Activated T-cell treated with anti-CD3 and anti-CD28 coated beads for 24 hours (primary cell): Measurements from ENCODE around the gene SLC9B2.

Experiments
- DNase-seq: peaks from one replicate; pipeline ENCODE4 v3.0.0-alpha.2; 2020; ENCODE audit warnings: low read depth

SLC9B2 gene, protein sequence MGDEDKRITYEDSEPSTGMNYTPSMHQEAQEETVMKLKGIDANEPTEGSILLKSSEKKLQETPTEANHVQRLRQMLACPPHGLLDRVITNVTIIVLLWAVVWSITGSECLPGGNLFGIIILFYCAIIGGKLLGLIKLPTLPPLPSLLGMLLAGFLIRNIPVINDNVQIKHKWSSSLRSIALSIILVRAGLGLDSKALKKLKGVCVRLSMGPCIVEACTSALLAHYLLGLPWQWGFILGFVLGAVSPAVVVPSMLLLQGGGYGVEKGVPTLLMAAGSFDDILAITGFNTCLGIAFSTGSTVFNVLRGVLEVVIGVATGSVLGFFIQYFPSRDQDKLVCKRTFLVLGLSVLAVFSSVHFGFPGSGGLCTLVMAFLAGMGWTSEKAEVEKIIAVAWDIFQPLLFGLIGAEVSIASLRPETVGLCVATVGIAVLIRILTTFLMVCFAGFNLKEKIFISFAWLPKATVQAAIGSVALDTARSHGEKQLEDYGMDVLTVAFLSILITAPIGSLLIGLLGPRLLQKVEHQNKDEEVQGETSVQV

DNA sequence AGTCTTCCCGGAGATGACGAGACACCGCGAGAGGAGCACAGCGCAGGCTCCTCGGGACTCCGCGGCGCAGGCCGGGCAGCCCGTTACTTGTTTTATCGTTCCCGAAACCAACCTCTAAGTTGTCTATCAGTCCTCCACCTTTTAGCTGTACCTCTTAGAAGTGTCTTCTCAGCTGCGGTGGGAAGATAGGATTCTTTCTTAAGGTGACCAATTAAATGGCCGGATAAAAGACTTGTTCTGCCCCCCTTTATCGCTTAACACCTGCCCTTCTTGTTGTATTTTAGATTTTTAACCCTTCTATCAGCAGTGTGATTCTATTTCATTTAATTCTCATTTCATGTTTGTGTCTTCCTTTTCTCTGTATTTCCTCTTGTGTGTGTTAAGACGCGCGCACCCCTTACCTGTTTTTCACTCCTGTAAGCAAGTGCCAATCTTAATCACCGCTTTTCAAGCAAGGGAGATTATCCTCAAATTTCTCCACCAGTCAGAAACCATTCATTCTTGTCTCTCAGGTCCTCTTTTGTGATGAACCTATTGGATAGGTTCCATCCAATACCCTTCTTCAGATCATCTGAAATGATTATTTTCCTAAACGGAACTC, at the start of gene SLC9B2:
TSS of gene SLC9B2 (minus strand) at position 15 of the 601 bp plus-strand sequence. CDS start 9,211 bp downstream, outside the sequence.
- peak; percentile 43 for DNase-seq

DNA sequence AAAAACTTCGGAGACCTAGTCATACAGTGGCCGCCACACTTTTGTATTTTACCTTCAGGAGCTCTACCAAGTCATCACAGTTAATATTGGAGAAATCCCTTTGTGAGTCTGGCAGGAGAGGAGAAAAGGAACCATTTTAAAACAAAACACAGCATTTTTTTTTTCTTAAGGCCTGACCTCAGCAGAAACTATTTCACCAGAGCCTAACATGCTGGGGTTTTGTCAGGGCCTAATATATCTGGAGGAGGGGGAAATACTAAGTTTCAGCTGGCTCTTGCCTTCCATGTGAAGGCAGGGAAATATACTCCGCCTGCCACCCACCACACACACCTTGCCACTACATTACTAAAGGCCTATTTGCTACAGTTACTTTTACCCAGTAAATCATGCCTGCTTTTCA, 49.6 kb upstream of the SLC9B2 start:
- no peak for DNase-seq

DNA sequence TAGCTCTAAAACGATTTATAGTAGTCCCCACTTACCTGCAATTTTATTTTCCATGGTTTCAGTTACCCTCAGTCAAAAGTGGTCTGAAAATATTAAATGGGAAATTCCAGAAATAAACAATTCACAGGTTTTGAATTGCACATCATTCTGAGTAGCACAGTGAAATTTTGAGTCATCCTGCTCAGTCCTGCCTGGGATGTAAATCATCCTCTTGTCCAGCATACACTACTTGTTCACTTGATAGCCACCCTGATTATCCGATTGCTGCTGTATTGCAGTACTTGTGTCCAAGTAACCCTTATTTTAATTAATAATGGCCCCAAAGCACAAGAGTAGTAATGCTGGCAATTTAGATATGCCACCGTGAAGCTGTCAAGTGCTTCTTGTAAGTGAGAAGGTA, 46.6 kb upstream of the SLC9B2 start:
- no peak for DNase-seq

DNA sequence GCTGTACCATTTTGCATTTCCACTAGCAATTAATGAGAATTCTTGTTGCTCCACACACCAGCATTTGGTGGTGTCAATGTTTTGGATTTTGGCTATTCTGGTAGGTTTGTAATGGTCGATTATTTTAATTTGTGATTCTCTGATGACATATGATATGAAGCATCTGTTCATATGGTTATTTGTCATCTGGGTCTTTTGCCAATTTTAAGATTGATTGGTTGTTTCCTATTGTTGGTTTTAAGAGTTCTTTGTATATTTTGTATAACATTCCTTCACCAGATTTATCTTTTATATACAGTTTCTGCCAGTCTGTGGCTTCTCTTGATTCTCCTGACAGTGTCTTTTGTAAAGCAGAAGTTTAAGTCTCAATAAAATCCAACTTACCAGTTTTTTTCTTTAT, 41.6 kb upstream of the SLC9B2 start:
- DNase-seq: no peak

DNA sequence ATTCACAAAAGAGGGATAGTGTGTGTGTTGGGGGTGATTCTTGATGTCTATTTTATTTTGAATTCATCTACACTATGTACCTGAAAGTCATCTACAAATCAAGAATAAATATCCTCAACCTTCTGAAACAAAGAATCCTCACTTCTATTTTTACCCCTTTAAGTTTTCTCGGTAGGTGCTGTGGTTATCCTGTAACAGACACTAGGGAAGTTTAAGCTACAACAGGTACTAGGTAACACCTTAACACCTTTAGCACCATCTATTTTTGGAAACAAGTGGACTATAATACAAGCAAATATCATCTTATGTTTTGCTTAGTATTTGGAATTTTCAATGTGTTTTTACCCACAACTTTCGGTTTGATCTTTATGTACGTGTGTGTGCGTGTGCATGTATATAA, 35.0 kb upstream of the SLC9B2 start:
- DNase-seq: no peak

GRCh38 chr4:103108542-103108941, 32.0 kb upstream of the SLC9B2 start:
- no peak for DNase-seq

DNA sequence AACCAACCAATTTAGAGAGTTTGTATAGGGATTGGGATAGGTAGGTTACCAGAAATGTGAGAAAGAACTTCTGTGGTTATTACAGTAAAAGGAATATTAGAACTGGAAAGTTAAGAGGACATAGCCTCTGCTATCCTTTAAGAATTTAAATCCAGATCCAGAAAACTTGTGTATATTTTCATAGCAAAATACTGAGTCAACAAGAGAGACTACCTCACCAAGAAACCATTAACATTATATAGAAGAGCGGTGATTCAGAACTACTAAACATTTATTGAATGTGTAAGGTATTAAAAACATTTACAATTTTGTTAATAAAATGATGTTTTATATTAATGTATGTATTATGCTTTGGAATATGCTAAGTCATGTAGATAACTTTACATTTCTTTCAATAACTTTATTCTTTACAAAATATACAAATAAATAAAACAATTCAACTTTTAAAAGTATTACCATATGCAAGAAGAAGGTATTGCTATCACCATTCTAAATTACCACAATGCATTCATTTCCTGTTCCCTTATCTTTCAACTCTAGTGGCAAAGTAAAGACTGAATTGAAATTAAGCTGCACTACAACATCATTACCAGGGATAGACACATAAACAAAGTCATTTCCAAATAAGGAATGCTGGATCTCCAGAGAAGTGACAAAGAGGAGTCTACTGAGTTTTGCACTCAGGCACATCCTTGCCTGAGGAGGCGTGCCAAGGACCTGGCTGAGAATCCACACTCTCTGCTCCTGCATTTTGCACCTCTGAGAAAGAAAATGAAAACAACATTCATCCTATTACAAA, 29.2 kb upstream of the SLC9B2 start:
- no peak for DNase-seq

- no peak for DNase-seq
These were observed 28.3 kb upstream of the SLC9B2 start for GRCh38 chr4:103104886-103105285.

GRCh38 chr4:103100691-103101090, 24.1 kb upstream of the SLC9B2 start:
- no peak for DNase-seq

- DNase-seq: peak; percentile 14
These were observed 23.3 kb upstream of the SLC9B2 start, which contains the start of gene BDH2 for GRCh38 chr4:103099691-103100392. Gene BDH2, minus strand, starts transcription at chr4:103099834. Its CDS starts 3,580 bp downstream, at chr4:103096254.

DNA sequence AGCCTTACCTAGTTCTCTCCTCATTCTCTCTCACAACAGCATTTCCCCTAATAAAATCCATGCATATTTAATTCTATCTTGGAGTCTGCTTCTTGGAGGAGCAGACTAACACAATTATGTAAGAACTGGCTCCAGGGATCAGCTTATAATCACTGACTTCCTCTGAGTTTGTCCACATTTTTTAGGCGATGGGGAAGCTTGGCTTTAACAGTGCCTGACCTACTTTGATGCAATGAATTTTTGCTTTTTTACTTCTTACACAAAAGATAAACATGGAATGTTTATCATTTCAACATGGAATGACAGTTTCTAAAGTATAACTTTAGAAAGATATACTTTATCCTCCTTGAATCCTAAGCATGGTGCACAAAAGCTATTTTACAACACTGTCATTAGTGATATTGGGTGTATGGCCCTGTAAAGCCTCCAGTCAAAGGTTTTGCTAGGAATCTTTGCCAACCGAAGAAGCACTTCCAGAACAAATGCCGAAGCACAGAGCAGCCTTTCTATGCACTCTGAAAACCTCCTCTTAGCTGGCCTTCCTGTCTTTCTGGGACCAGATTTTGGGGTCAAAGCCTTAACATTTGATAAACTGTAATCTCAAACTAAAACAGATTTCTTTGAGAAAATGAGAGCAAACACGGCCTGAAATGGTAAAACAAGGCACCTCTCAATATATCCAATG, 22.3 kb upstream of the SLC9B2 start:
- no peak for DNase-seq

GRCh38 chr4:103098341-103098740, 21.8 kb upstream of the SLC9B2 start:
- no peak for DNase-seq

DNA sequence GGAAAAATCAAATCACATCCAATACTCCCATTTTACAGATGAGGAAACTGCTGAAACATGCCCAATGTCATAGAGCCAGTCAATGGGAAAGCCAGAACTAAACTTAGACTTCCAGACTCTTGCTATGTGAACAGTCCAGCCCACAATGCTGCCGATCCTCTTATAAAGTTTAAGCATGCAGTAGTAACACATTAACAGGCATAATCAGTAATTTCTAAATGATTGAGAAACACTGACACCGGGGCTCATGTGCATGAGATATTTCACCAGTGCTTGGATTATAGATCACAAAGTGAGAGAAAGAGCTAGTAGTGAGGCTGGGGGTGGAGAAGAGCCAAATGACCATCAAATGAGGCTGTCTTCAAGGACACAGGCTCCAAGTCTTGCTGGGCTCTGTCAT, 20.6 kb upstream of the SLC9B2 start:
- no peak for DNase-seq

- DNase-seq: no peak
These were observed 18.5 kb upstream of the SLC9B2 start for GRCh38 chr4:103095080-103095479.

DNA sequence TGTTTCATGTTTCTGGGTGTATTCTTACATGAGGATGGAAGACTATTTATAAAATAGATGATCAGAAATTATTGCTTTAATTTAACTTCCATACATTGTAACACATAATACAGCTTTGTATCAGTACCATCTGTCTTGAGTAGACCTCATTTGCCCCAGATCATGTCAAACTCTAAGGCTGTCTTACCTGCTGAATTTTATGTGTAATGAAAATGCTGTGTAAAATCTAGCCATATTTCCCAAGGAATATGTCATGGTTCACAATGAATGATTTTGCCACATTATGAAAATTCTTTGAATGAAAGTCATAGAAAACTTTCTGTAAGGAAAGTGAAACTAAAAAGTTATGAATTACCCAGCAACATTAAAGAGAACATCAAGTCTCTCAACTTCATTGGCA, 15.7 kb upstream of the SLC9B2 start:
- no peak for DNase-seq

GRCh38 chr4:103091601-103092223, 15.2 kb upstream of the SLC9B2 start:
- peak; percentile 38 for DNase-seq

GRCh38 chr4:103089481-103089880, 12.9 kb upstream of the SLC9B2 start:
- no peak for DNase-seq

DNA sequence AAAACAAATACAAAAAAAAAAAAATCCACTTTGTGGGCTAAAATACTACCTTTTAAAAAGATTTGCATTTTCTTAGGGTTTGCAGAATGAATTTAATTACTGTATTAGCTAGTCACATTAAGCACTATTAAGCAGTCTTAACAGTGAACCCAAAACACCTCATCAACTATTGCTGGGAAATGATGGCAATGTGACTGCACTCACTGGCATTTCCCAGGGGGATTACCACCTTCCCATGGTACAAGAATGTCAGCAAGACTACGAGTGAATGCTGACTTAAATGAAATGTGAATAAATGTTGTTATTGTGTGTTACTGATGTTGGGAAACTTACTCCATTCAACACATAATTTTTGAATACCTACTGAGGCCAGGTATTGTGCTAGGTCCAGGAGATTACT, 10.0 kb upstream of the SLC9B2 start:
- DNase-seq: no peak

DNA sequence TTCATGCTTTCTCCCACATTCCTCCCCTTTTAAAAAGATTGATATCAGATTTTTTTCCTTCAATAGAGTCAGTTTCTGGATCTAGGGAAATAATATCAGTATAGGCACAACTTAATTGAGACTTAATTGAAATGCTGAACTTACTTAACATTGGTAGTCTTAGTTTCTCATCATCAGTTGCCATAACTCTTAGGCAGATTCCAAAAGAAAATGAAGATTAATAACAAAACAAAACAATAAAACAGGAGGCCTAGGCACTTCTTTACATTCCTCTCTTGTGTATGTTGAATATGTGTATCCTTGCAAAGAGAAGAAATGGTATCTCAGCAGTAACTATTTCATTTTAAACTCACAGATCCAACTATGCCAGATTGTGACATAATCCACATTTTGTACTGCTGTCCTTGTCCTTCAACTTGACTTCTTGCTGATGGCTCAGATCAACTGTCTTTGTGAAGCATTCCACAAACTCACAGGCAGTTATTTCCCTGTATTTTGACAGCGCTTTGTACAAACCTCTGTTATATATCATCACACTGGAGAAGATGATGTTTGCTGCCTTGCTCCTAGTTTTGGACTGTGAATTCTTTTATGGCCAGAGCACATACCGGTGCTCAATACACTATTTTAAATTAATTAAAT, 9.1 kb upstream of the SLC9B2 start:
- no peak for DNase-seq

GRCh38 chr4:103079621-103080020, 3.1 kb upstream of the SLC9B2 start:
- no peak for DNase-seq
